GM12878 (cell line): ENCODE data around the gene ABCA2.

Source experiments
- CTCF ChIP-seq, 3 experiments: IDR thresholded peaks in 2 of 3; conservative IDR thresholded peaks in 1 of 3; 2 replicates each; pipeline ENCODE4 v1.5.1; 2011; ENCODE audit warnings: low read depth in 3 of 3, low read length in 3 of 3, mild to moderate bottlenecking in 3 of 3, control low read depth in 2 of 3, moderate library complexity in 2 of 3, inconsistent platforms in 1 of 3, mixed read lengths in 1 of 3; ENCODE audit not compliant: control insufficient read depth in 2 of 3, insufficient read depth in 1 of 3; ENCODE audit errors: extremely low read depth in 1 of 3
- HSF1 ChIP-seq: fragments of 150-350 bp; IDR thresholded peaks from 2 replicates; pipeline ENCODE4 v1.6.1; 2014; ENCODE audit warnings: mild to moderate bottlenecking, low read depth, low read length

GRCh38 chr9:137054932-137055384 lies 26.9 kb upstream of the ABCA2 start:
- TF ChIP-seq CTCF (IDR thresholded peaks at IDR 0.05 in 2 of 3, conservative IDR thresholded peaks at IDR 0.05 in 1 of 3; ENCODE audit: control insufficient read depth in 2 of 3, extremely low read depth in 1 of 3, insufficient read depth in 1 of 3, low read depth in 3 of 3, low read length in 3 of 3) (no peak), HSF1 (no peak)
